SJSA1 (cell line): Measurements from ENCODE around the gene RNF2. TPM values are rescaled to one million over a fixed set of nuclear protein-coding genes. Genes with fewer than 3 reads are reported as not detected.

Experiments used
- DNase-seq, 2 experiments: peaks; one replicate each; pipeline ENCODE4 v3.0.0-alpha.2; 2015 to 2020; ENCODE audit warnings: low spot score in 2 of 2, low read depth in 1 of 2
- H3K27ac ChIP-seq: fragments of 250-450 bp; sonication (Bioruptor Pico); 2 replicates; pipeline ENCODE4 v1.5.1; 2020; ENCODE audit warnings: mild to moderate bottlenecking, moderate library complexity
- H3K27me3 ChIP-seq: fragments of 250-450 bp; sonication (Bioruptor Pico); replicated peaks from 2 replicates; pipeline ENCODE4 v1.5.1; 2020; ENCODE audit warnings: mild to moderate bottlenecking, moderate library complexity
- H3K36me3 ChIP-seq: fragments of 250-450 bp; sonication (Bioruptor Pico); 2 replicates; pipeline ENCODE4 v1.5.1; 2020; ENCODE audit warnings: mild to moderate bottlenecking
- H3K4me1 ChIP-seq: fragments of 250-450 bp; sonication (Bioruptor Pico); replicated peaks from 2 replicates; pipeline ENCODE4 v1.6.1; 2021; ENCODE audit warnings: mild to moderate bottlenecking
- H3K4me3 ChIP-seq: fragments of 250-450 bp; sonication (Bioruptor Pico); 2 replicates; pipeline ENCODE4 v1.5.1; 2020; ENCODE audit warnings: mild to moderate bottlenecking
- H3K9me3 ChIP-seq: fragments of 250-450 bp; sonication (Bioruptor Pico); replicated peaks from 2 replicates; pipeline ENCODE4 v1.5.1; 2020; ENCODE audit warnings: mild to moderate bottlenecking
- total RNA-seq: library from RNA; depleted of rRNA; stranded (reverse); fragments of >200 nt; shearing (Covaris generic); gene quantifications from 2 replicates; pipeline ENCODE4 v1.2.3, GENCODE V29; 2014

The RNF2 gene
- total RNA-seq, 1 experiment from 2014 or later = 20.9 TPM

- H3K36me3 ChIP-seq = no peaks in the 10 kb centered on the region
- no peak for DNase-seq
- H3K4me1 ChIP-seq = peaks cover 3% of the 10 kb centered on the region
- peaks cover 3% of the 10 kb centered on the region; the same call in 1 of the 2 replicates for H3K27me3 ChIP-seq
- no peak overlapping the region for H3K4me3 ChIP-seq
- H3K27ac ChIP-seq = no peak overlapping the region
- 0 out of 2 replicates have a peak, but pooled peaks cover 3% of the 10 kb centered on the region for H3K9me3 ChIP-seq
Observed at GRCh38 chr1:185039726-185040407, 5.5 kb upstream of the RNF2 start.

DNA sequence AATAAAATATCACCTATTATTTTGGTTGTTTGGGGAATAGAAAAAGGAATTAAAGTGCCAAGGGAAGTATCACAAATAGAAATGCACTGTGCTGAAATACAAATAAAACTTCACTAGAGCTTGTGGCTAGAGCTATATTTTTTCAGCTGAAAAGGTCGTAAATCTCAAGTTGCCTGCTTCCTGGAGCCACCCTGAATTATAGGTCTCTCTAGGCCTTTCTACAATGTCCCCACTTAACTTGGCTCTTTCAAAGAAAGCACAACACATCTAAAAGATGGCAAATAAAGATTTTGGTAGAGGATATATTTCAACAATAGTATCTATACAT is 5.0 kb upstream of the RNF2 start:
- DNase-seq = no peak
- H3K4me3 ChIP-seq = no peak overlapping the region
- H3K4me1 ChIP-seq = peaks cover 6% of the 10 kb centered on the region
- 0 out of 2 replicates have a peak, but pooled peaks cover 5% of the 10 kb centered on the region for H3K9me3 ChIP-seq
- peaks cover under 1% of the 10 kb centered on the region; the same call in 1 of the 2 replicates for H3K36me3 ChIP-seq
- peaks cover 3% of the 10 kb centered on the region; the same call in 1 of the 2 replicates for H3K27me3 ChIP-seq
- H3K27ac ChIP-seq = no peak overlapping the region

DNA sequence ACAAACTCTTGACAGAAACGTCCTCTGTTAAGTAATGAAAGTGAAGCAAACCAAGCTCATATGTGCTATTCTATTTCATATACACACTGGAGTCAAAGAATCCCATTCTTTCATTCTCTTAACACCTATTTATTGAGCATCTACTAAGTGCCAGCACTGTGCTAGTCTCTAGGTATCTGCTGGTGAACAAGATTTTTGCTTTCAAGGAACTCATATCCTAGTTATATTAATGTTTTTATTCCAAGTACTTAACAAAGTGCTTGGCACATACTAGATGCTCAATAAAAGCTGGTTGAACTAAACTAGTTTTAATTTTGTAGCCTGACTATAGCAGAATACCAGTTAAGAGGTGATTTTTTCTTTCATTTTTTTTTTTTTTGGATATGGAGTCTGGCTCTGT is 3.6 kb upstream of the RNF2 start:
- 0 out of 2 replicates have a peak, but pooled peaks cover 5% of the 10 kb centered on the region for H3K9me3 ChIP-seq
- H3K4me3 ChIP-seq = no peak overlapping the region
- no peak for DNase-seq
- no peak overlapping the region for H3K27ac ChIP-seq
- peaks cover 6% of the 10 kb centered on the region for H3K4me1 ChIP-seq
- no peaks in the 10 kb centered on the region for H3K27me3 ChIP-seq
- peaks cover 7% of the 10 kb centered on the region; the same call in 1 of the 2 replicates for H3K36me3 ChIP-seq

DNA sequence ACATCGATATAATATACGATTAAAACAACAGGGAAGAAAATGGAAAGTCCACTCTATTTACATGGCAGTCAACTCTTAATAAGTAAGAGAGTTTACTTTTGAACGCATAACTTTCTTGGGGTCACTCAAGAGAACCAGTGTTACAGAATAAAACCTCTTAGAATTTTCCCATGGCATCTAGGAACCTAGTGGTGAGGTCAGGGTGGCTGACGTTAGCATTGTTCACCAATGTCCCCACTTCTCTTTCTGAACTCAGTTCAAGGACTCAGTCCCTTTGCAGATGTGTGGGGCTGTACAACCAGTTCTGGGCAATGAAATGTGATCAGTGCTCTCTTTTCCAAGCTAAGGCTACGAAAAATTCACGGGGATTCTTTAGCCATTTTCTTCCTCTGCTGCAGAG is 2.6 kb upstream of the RNF2 start:
- peaks cover 7% of the 10 kb centered on the region; the same call in 1 of the 2 replicates for H3K36me3 ChIP-seq
- peaks cover 15% of the 10 kb centered on the region for H3K4me1 ChIP-seq
- H3K9me3 ChIP-seq = 0 out of 2 replicates have a peak, but pooled peaks cover 5% of the 10 kb centered on the region
- H3K27ac ChIP-seq = no peak overlapping the region
- H3K27me3 ChIP-seq = no peaks in the 10 kb centered on the region
- DNase-seq = no peak
- H3K4me3 ChIP-seq = no peak overlapping the region

- peaks cover 7% of the 10 kb centered on the region; the same call in 1 of the 2 replicates for H3K36me3 ChIP-seq
- no peaks in the 10 kb centered on the region for H3K27me3 ChIP-seq
- DNase-seq = no peak
- no peak overlapping the region for H3K4me3 ChIP-seq
- H3K9me3 ChIP-seq = 0 out of 2 replicates have a peak, but pooled peaks cover 5% of the 10 kb centered on the region
- peaks cover 17% of the 10 kb centered on the region for H3K4me1 ChIP-seq
- no peak overlapping the region for H3K27ac ChIP-seq
Observed at GRCh38 chr1:185044387-185044786, 971 bp upstream of the RNF2 start.

GRCh38 chr1:185045814-185046492 is 595 bp downstream of the RNF2 start:
- H3K36me3 ChIP-seq = peaks cover 7% of the 10 kb centered on the region; the same call in 1 of the 2 replicates
- peak; percentile 54 to 60 for DNase-seq
- H3K4me1 ChIP-seq = peaks cover 17% of the 10 kb centered on the region
- H3K27ac ChIP-seq = peak overlapping the region; percentile 39
- no peaks in the 10 kb centered on the region for H3K27me3 ChIP-seq
- peak overlapping the region; percentile 81 for H3K4me3 ChIP-seq
- H3K9me3 ChIP-seq = 0 out of 2 replicates have a peak, but pooled peaks cover 5% of the 10 kb centered on the region

DNA sequence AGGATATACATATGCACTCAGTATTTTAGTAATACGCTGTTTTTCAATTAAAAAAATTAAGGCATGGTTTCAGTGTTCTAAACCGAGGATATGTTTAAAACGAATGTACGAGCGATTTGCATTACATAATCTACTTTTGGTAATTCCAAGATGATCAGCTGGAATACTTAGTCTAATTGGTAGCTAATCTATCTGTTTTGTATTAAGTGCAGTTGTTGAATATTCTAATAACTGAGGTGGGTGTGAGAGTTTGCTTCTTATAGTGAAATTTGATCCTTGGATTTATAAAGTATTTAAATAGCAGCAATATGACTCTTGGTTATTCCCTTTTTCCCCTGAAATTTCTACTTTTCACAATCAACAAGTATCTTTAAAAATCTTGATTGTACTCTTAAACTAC is 1.3 kb downstream of the RNF2 start:
- no peaks in the 10 kb centered on the region for H3K27me3 ChIP-seq
- peaks cover 17% of the 10 kb centered on the region for H3K4me1 ChIP-seq
- no peak for DNase-seq
- no peak overlapping the region for H3K27ac ChIP-seq
- peak overlapping the region; percentile 81 for H3K4me3 ChIP-seq
- H3K9me3 ChIP-seq = 0 out of 2 replicates have a peak, but pooled peaks cover 5% of the 10 kb centered on the region
- peaks cover 7% of the 10 kb centered on the region; the same call in 1 of the 2 replicates for H3K36me3 ChIP-seq

- Histone ChIP-seq H3K9me3 (0 out of 2 replicates have a peak, but pooled peaks cover 3% of the 10 kb centered on the region), H3K27me3 (no peaks in the 10 kb centered on the region)
- no peak for DNase-seq
Observed at GRCh38 chr1:185049670-185050069, 4.3 kb downstream of the RNF2 start.

GRCh38 chr1:185050823-185051451 is 5.6 kb downstream of the RNF2 start:
- Histone ChIP-seq H3K4me3 (no peak overlapping the region), H3K36me3 (peaks cover 5% of the 10 kb centered on the region; the same call in 1 of the 2 replicates), H3K27ac (no peak overlapping the region), H3K9me3 (no peaks in the 10 kb centered on the region), H3K4me1 (peaks cover 11% of the 10 kb centered on the region), H3K27me3 (no peaks in the 10 kb centered on the region)
- no peak for DNase-seq

More at GRCh38 chr1:185049670-185050069, 4.3 kb downstream of the RNF2 start:
- Histone ChIP-seq H3K27ac (no peak overlapping the region), H3K4me3 (no peak overlapping the region), H3K36me3 (peaks cover 12% of the 10 kb centered on the region; the same call in 1 of the 2 replicates), H3K4me1 (peaks cover 16% of the 10 kb centered on the region)

GRCh38 chr1:185053204-185053603 is 7.8 kb downstream of the RNF2 start:
- H3K4me3 ChIP-seq = no peak overlapping the region
- H3K27me3 ChIP-seq = no peaks in the 10 kb centered on the region
- no peaks in the 10 kb centered on the region for H3K9me3 ChIP-seq
- H3K27ac ChIP-seq = no peak overlapping the region
- peaks cover 4% of the 10 kb centered on the region; the same call in 1 of the 2 replicates for H3K36me3 ChIP-seq
- no peaks in the 10 kb centered on the region for H3K4me1 ChIP-seq
- no peak for DNase-seq

DNA sequence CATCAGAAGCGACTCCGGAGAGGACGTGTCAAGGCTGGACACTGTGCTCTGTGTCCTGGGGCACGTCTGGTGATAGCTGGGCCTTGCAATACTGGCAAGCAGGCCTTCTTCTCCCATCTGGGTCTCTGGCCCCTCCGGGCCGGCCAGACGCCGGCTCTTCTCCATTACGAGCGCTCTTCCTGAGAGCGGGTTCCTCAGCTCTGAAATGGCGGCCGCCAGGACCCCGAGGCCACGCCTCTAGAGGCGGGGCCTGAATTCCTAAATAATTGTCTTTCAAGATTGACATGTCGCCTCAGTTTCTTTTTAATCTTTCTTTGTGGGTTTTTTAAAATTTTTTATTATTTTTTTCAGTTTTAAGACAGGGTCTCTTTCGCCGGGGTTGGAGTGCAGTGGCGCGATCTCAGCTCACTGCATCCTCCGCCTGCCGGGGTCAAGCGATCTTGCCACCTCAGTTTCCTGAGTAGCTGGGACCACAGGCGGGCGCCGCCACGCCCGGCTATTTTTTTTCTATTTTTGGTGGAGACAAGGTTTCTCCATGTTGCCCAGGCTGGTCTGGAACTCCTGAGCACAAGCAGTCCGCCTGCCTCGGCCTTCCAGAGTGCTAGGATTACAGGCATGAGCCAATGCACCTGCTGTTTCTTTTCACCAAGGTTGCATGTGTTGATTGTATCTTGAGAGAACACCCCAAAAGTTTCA is 9.2 kb downstream of the RNF2 start:
- H3K27ac ChIP-seq = no peak overlapping the region
- H3K4me1 ChIP-seq = no peaks in the 10 kb centered on the region
- peaks cover 4% of the 10 kb centered on the region; the same call in 1 of the 2 replicates for H3K36me3 ChIP-seq
- H3K9me3 ChIP-seq = no peaks in the 10 kb centered on the region
- no peaks in the 10 kb centered on the region for H3K27me3 ChIP-seq
- DNase-seq = no peak
- no peak overlapping the region for H3K4me3 ChIP-seq

DNA sequence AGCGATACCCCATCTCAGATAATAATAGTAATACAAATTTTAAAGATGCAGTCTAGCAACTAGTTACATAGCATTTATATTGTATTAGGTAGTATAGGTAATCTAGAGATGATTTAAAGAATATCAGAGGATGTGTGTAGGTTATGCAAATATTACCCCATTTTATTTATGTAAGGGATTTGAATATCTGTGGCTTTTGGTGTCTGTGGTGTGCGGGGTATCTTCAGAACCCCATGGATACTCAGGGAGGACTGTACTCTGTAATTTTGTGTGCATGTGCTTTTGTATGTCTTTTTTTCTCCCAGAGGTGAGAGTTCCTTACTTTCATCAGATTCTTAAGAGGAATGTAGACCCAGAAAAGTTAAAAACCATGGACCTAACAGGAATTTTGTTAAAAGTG is 12.8 kb downstream of the RNF2 start:
- Histone ChIP-seq H3K36me3 (peaks cover 4% of the 10 kb centered on the region; the same call in 1 of the 2 replicates), H3K4me1 (no peaks in the 10 kb centered on the region), H3K27me3 (no peaks in the 10 kb centered on the region), H3K27ac (no peak overlapping the region), H3K4me3 (no peak overlapping the region), H3K9me3 (0 out of 2 replicates have a peak, but pooled peaks cover 2% of the 10 kb centered on the region)
- no peak for DNase-seq

- Histone ChIP-seq H3K4me1 (no peaks in the 10 kb centered on the region), H3K4me3 (no peak overlapping the region), H3K36me3 (peaks cover 4% of the 10 kb centered on the region; the same call in 1 of the 2 replicates), H3K27me3 (no peaks in the 10 kb centered on the region), H3K27ac (no peak overlapping the region), H3K9me3 (0 out of 2 replicates have a peak, but pooled peaks cover 2% of the 10 kb centered on the region)
- no peak for DNase-seq
Observed at GRCh38 chr1:185058876-185059275, 13.5 kb downstream of the RNF2 start.
